ENCODE results near the gene SCMH1.

The SCMH1 gene

DNA sequence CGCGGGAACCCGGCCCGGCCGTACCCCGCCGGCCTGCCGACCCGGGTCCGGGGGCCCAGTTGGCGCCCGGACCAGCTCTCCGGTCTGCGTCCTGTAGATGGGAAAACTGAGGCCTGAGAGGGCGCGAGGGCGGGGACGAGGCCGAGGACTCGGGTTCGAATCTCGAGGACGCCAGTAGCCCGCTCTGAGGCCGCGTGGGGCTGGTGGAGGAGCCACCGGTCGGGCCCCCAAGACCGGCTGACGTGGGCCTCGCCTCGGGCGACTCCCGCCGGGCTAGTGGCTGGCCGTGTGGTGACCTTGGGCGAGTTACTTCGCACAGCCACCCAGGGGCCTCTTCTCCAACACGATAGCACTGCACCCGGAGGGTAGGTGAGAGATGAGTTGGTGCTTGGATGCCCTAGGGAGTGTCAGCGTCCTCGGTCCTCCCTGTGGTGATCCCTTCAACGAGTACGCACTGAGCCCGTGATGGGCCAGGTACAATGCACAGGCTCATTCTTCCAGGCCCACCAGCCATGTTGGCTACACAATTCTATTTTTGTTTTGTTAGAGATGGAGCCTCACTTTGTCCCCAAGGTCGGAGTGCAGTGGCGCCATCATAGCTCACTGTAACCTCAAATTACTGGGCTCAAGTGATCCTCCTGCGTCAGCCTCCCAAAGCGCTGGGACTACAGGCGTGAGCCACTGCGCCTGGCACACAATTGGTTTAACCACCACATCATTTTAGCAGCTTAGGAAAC, 404 bp upstream of the SCMH1 start:
- Histone ChIP-seq H3K4me1 (ENCODE audit: low read length) (peaks cover 38% of the 10 kb centered on the region), H3K9me3 (ENCODE audit: insufficient read depth, low read length) (no peaks in the 10 kb centered on the region), H3K9ac (ENCODE audit: low read length) (peak overlapping the region; percentile 97), H3K27ac (ENCODE audit: low read length) (peak overlapping the region; percentile 80), H3K36me3 (replicated peaks; ENCODE audit: low read depth, low read length) (no peaks in the 10 kb centered on the region), H2AFZ (ENCODE audit: low read depth, low read length) (peak overlapping the region; percentile 85), H4K20me1 (ENCODE audit: insufficient read depth, low read length) (peaks cover 23% of the 10 kb centered on the region), H3K79me2 (ENCODE audit: low read length) (peaks cover 54% of the 10 kb centered on the region), H3K27me3 (ENCODE audit: low read depth, low read length) (no peaks in the 10 kb centered on the region), H3K4me2 (ENCODE audit: low read length) (peak overlapping the region; percentile 90), H3K4me3 (ENCODE audit: low read length) (peak overlapping the region; percentile 98)
- TF ChIP-seq EZH2phosphoT487 (IDR thresholded peaks at IDR 0.05; ENCODE audit: low read depth): no peak
- TF ChIP-seq, protein P1, sequence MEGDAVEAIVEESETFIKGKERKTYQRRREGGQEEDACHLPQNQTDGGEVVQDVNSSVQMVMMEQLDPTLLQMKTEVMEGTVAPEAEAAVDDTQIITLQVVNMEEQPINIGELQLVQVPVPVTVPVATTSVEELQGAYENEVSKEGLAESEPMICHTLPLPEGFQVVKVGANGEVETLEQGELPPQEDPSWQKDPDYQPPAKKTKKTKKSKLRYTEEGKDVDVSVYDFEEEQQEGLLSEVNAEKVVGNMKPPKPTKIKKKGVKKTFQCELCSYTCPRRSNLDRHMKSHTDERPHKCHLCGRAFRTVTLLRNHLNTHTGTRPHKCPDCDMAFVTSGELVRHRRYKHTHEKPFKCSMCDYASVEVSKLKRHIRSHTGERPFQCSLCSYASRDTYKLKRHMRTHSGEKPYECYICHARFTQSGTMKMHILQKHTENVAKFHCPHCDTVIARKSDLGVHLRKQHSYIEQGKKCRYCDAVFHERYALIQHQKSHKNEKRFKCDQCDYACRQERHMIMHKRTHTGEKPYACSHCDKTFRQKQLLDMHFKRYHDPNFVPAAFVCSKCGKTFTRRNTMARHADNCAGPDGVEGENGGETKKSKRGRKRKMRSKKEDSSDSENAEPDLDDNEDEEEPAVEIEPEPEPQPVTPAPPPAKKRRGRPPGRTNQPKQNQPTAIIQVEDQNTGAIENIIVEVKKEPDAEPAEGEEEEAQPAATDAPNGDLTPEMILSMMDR (IDR thresholded peaks at IDR 0.05; ENCODE audit: low read depth, low read length): no peak

DNA sequence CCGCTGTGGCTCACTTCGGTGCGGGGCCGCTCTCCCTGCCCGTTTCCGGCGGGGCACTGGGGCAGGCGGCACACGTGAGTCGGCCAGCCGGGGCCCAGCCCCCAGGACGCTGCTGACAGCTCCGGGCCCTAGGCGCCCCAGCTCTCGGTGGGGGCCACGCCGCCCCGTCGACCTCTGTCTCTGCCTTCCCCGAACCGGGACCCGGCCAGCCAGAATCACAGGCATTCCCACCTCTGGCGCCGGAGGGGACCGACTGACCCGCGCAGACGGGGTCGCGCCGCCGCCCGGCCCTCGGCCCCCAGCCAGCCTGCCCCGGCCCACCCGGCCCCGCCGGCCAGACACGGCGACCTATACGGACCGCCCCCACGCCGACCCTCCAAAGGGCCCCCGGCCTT, 755 bp downstream of the SCMH1 start:
- H3K9me3 ChIP-seq (ENCODE audit: insufficient read depth, low read length): no peaks in the 10 kb centered on the region
- H3K27ac ChIP-seq (ENCODE audit: low read length): peak overlapping the region; percentile 77
- no peak overlapping the region for H2AFZ ChIP-seq (ENCODE audit: low read depth, low read length)
- H3K4me3 ChIP-seq (ENCODE audit: low read length): peak overlapping the region; percentile 87
- peak overlapping the region; percentile 75 for H3K9ac ChIP-seq (ENCODE audit: low read length)
- TF ChIP-seq EZH2phosphoT487 (IDR thresholded peaks at IDR 0.05; ENCODE audit: low read depth): no peak
- TF ChIP-seq, protein P1 (IDR thresholded peaks at IDR 0.05; ENCODE audit: low read depth, low read length): no peak
- peaks cover 38% of the 10 kb centered on the region for H3K4me1 ChIP-seq (ENCODE audit: low read length)
- H3K79me2 ChIP-seq (ENCODE audit: low read length): peaks cover 66% of the 10 kb centered on the region
- H3K4me2 ChIP-seq (ENCODE audit: low read length): peak overlapping the region; percentile 94
- H3K27me3 ChIP-seq (ENCODE audit: low read depth, low read length): no peaks in the 10 kb centered on the region
- H4K20me1 ChIP-seq (ENCODE audit: insufficient read depth, low read length): peaks cover 33% of the 10 kb centered on the region
- H3K36me3 ChIP-seq (replicated peaks; ENCODE audit: low read depth, low read length): no peaks in the 10 kb centered on the region

DNA sequence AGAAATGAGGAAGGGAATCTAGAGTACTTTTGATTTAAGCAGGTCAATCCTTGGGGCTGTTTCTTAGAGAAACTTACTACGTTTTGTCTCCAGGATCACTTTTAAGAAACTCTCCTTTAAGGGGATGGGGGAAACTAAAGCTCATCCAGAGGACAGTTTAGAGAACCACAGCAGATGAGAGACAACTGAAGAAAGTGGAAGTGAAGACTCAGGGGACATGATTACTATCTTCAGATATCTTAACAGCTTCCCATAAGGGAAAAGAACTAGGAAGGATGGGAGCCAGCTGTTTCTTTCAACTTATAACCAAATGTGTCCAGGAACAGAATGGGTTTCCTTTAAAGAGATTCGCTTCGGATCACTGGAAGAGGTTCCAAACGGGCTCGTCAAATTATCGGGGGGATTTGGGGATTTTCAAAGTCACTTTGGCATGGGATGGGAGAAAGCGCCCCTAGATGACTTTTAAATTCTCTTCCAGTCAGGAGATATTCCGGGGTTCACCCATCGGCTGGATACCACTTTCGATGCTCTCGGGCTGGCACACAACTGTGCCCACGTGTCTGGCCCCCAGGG, 1.2 kb downstream of the SCMH1 start:
- Histone ChIP-seq H3K4me3 (ENCODE audit: low read length) (peak overlapping the region; percentile 87), H3K9me3 (ENCODE audit: insufficient read depth, low read length) (no peaks in the 10 kb centered on the region), H3K9ac (ENCODE audit: low read length) (peak overlapping the region; percentile 75), H3K36me3 (replicated peaks; ENCODE audit: low read depth, low read length) (no peaks in the 10 kb centered on the region), H3K27me3 (ENCODE audit: low read depth, low read length) (no peaks in the 10 kb centered on the region), H3K27ac (ENCODE audit: low read length) (peak overlapping the region; percentile 77), H2AFZ (ENCODE audit: low read depth, low read length) (no peak overlapping the region), H3K79me2 (ENCODE audit: low read length) (peaks cover 71% of the 10 kb centered on the region), H3K4me1 (ENCODE audit: low read length) (peaks cover 38% of the 10 kb centered on the region), H4K20me1 (ENCODE audit: insufficient read depth, low read length) (peaks cover 35% of the 10 kb centered on the region), H3K4me2 (ENCODE audit: low read length) (peak overlapping the region; percentile 94)
- TF ChIP-seq EZH2phosphoT487 (IDR thresholded peaks at IDR 0.05; ENCODE audit: low read depth): no peak
- TF ChIP-seq, protein P1 (IDR thresholded peaks at IDR 0.05; ENCODE audit: low read depth, low read length): no peak

DNA sequence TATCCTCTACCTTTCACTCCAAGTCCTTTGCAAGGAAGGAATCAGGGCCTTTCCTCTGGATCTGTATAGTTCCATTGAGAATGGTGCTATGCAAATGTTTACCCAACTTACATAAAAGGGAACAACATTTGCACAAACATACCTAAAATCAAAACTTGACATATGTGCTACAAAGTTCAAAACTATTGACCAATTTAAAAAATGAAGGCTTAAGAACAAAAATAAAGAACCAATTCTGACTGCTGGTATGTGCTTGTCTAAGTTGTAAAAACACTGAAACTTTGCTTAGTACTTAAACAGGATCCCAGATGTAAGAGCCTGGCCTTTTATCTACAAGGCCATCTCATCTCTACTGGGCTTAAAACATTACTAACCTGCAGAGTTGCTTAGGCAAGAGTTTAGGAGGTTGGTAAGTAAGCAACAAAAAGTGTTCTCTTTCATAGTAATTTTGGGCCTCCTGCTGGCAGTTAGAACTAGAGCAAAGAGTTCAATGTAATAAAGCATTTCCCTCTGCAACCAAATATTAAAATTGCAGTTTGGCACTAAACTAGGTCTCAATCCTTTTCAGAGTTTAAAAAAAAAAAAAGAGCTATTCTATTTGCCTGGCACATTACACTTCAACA, 2.0 kb downstream of the SCMH1 start:
- peak overlapping the region; percentile 87 for H3K4me3 ChIP-seq (ENCODE audit: low read length)
- peaks cover 35% of the 10 kb centered on the region for H4K20me1 ChIP-seq (ENCODE audit: insufficient read depth, low read length)
- TF ChIP-seq, protein P1 (IDR thresholded peaks at IDR 0.05; ENCODE audit: low read depth, low read length): peak; percentile 21; the same call in 1 of the 2 replicates
- TF ChIP-seq EZH2phosphoT487 (IDR thresholded peaks at IDR 0.05; ENCODE audit: low read depth): no peak
- peaks cover 38% of the 10 kb centered on the region for H3K4me1 ChIP-seq (ENCODE audit: low read length)
- H3K27ac ChIP-seq (ENCODE audit: low read length): peak overlapping the region; percentile 77
- no peaks in the 10 kb centered on the region for H3K27me3 ChIP-seq (ENCODE audit: low read depth, low read length)
- no peaks in the 10 kb centered on the region for H3K36me3 ChIP-seq (replicated peaks; ENCODE audit: low read depth, low read length)
- H3K9me3 ChIP-seq (ENCODE audit: insufficient read depth, low read length): no peaks in the 10 kb centered on the region
- H2AFZ ChIP-seq (ENCODE audit: low read depth, low read length): no peak overlapping the region
- peak overlapping the region; percentile 75 for H3K9ac ChIP-seq (ENCODE audit: low read length)
- peak overlapping the region; percentile 94 for H3K4me2 ChIP-seq (ENCODE audit: low read length)
- H3K79me2 ChIP-seq (ENCODE audit: low read length): peaks cover 75% of the 10 kb centered on the region

Data from OCI-LY3 (cell line).